DMS153 treated with DMSO at 0.1 percent for 48 hours (cell line): Measurements from ENCODE around the gene SCP2.
"Not testable (repeated sequence)": the region's sequence is repeated elsewhere in the genome, so short reads cannot be mapped to it uniquely, and the experiment has no call there.

Experiments
- DNase-seq: peaks from one replicate; lab custom pipeline; 2025; ENCODE audit not compliant: unreplicated experiment; lab: John Stamatoyannopoulos, UW

Gene SCP2

DNA sequence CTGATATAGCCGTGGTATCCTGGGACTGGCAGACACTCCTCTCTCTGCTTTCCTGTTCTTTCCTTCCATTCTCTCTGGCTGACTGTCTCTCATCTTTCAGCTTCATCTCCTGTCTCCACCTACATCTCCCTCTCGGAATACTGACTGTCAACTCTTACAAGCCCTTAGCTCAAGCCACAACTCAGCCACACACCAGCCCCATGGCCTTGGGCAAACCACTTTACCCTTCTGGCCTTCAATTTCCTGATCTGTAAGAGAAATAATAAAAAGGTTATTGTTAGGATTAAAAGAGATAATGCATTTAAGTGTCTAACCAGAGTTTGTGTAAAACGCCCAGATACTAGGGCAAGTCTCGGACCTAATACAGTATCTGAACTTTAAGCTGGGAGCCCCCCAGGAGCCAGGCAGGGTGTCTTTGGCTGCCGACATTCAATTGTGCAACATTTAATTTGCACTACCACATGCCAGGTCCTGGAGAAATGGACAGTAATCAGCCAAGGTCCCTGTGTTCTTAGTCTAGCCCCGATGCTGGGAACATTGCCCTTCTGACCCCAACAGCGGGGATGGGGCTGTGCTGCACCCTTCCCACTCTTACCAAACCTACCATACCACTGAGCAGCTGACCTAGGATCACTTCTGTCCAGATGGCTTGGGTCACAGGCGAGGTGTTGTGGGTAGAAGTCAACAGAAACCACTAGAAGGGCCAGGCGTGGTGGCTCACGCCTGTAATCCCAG is 10.7 kb upstream of the SCP2 start:
- no peak for DNase-seq

DNA sequence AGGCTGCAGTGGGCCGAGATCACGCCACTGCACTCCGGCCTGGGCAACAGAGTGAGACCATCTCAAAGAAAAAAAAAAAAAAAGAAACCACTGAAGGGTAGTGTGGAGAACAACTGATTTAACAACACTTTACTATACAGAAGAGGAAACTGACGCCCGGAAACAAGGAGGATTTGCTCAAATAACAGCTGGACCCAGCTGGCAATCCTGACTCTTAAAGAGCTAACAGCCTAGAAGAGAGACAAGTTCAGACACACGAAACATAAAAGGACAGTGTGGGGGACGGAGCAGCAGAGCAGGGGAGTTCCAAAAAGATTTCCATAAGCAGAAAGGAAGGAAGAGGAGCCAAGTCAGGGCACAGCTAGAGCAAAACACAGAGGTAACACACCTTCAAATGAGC is 9.9 kb upstream of the SCP2 start:
- DNase-seq = no peak

DNA sequence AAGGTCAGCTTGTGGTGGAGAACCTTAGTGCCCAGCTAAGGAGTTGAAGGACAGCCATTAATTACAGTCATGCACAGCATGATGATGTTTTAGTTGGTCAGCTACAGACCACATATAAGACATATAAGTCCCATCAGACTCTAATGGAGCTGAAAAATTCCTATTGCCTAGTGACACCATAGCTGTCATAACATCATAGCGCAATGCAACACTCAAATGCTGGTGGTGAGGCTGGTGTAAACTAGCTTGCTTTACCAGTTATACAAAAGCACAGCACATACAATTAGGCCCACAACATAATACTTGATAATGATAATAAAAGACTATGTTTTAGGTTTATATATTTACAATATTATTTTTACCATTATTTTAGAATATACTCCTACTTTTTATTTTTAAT is 9.5 kb upstream of the SCP2 start:
- DNase-seq = no peak

DNA sequence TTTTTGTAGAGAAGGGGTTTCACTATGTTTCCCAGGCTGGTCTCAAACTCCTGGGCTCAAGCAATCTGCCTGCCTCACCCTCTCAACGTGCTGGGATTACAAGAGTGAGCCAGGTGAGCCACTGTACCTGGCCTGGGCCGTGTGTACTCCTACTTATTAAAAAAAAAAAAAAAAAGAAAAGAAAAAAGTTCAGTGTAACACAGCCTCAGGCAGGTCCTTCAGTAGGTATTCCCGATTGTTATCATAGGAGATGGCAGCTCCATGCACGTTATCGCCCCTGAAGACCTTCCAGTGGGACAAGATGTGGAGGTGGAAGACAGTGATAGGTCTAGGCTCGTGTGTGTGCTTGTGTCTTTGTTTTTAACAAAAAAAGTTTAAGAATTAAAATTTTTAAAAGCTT is 8.9 kb upstream of the SCP2 start:
- DNase-seq = no peak

DNA sequence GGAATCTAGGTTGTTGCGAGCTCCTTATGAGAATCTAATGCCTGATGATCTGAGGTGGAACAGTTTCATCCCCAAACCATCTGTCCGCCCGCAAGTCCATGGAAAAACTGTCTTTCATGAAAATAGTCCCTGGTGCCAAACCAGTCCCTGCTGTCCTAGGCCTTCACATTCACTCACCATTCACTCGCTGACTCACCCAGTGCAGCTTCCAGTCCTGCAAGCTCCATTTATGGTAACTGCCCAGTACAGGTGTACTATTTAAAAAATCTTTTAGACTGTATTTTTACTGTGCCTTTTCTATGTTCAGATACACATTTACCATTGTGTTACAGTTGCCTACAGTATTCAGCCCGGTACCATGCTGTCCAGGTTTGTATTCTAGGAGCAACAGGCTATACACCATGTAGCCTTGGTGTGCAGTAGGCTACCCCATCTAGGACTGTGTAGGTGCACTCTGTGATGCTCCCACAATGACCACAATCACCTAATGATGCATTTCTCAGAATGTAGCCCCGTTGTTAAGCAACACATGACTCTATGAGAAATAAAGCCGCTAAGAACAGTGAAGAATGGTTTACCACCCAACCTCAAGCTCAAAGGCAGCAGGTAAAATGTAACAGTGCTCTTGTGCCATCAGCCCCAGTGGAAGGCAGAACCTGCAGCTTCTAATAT is 7.9 kb upstream of the SCP2 start:
- no peak for DNase-seq

DNA sequence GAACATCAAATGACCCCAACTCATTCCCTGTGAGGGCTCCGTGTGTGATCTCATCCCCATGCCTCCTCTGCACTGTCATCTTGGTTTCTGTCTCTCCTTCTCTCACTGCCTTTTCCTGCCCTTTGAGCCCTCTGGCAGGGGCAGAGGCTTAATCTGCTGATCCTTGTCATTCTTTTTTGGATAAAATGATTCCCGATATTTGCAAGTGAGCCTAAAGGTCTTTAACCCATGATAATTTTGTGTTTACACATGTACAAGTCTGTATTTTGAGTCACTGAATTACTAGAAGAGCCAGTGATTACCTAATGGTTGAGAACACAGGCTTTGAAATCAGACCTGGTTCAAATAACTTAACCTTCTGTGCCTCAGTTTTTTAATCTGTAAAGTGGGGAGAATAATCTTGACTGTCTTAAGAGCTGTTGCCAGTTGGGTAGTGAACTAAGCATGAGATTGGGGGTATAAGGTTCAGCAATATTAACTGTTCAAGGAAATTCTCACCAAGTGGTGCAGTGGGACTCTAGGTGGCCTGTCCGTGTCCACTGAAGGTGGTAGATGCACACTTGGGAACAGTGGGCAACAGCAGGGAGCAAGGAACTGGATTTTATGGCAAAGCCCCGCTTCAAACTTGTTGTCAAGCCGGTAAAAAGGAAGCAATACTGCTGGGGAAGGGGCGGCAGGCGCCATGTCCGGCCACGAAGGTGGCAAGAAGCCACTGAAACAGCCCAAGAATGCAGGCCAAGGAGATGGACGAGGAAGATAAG is 7.2 kb upstream of the SCP2 start:
- no peak for DNase-seq

DNA sequence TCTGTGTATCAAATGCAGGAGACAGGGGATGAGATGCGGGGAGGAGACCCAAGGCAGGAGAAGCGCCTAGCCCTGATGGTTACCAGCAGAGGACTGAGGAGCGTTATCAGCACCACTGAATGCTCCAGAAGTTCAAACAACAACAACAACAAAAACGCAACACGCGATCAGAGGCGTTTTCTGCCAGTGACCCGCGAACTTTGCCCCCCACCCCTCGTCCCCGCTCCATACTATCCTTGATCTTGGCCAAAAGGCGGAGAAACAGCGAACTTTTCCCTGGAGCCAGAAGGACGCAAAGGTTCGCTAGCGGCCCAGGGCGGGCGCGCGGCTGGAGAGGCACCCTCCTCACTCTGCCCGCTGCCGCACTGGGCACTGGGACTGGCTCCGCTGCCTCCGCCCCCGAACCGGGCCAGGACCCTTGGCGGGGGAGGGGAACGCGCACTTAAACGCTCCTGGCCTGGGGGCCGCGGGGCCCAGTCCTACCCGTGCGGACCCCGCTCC is 6.2 kb upstream of the SCP2 start:
- no peak for DNase-seq

DNA sequence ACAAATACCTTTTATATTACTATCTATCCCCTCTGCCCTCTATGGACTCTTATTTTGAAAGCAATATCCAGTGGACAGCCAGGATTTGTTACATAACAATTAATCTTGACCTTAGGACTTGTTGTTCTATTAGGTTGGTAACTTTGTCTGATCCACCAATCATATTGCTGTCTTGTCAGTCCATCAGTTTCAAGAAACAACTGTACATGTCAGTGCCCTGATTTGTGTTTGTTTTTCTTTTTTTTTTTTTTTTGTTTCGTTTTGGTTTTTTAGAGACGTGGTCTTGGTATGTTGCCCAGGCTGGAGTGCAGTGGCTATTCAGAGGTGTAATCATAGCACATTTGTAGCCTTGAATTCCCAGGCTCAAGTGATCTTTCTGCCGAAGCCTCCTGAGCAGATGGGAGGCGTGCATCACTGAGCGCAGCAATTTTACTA is 1.5 kb upstream of the SCP2 start:
- DNase-seq = no peak

DNA sequence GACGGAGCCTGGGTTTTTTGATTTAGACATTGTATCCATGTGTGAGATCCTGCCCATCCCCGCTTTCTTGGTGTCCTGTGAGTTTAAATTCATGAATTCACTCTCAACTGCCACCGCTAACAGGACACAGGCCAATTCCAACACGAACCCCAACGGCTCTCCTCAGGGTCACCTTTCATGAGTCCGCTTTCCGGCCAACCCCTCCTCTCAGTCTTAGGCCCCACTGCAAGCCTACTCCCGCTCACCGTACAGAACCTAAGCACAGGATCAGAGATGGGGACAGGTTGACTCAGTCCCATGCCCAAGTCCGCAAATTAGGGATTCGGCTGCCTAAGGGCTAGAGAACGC is 238 bp upstream of the SCP2 start:
- no peak for DNase-seq

DNA sequence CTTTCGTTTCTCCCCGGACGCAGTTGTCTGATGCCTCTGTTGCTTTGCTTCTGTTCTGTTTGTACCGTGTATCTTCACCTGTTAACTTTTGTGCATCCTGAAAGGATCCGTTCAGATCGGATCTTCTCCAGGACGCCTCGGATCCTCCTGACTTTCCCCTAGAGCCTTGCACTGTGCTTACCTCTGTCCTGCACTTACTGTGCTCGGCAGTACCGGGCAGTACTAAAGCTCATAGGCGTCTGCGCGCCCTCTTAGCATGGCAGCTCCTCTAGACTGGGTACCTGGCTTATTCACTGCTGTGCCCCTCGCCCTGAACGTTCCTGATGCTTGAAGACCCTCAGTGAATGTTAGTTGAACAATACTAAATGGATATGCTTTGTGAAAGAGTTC is 934 bp downstream of the SCP2 start:
- DNase-seq = no peak

DNA sequence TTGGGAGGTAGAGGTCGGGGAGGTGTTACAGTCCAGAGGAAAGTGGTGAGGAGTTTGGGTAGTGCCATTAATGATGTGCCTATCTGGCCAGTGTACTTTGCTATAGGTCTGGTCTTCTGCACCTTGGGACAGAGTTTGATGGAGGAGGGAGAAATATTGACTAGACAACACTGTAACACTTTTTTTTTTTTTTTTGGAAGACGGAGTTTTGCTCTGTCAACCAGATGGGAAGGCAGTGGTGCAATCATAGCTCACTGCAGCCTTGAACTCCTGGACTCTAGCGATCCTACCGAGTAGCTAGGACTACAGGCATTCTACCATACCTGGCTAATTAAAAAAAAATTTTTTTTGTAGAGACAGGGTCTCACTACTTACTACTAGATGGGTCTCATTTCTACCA is 1.9 kb downstream of the SCP2 start:
- no peak for DNase-seq

DNA sequence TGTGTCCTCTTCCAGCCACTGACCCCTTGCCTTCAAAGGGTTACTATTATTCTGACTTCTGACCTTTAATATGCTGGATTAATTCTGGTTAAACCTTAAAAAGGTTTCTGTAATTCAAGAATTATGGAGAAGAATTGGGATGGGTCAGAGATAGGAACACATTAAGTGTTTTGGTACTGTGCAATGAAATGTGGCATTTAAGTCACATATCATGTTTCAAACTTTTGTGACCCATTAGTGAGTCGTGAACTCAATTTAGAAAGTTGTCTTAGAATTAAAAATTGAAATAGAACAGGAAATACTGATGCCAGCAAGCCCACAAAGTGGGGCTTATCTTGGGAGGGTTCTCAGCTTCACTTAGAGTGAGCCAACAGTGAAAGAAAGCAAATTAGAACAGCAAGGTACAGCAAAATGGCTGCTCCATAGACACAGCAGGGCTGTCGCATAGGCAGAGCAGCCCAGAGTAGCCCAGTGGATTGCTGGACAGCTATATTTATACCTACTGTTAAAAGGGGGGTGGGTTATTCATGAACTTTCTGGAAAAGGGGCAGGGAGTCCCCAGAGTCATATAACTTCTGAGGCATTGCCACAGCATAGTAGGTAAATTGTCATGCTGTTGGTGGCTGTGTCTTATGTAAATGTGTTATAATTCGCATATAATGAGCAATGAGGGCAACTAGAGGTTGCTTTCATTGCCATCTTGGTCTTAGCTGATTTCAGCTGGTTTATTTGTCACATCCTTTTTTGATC is 10.5 kb downstream of the SCP2 start:
- no peak for DNase-seq

DNA sequence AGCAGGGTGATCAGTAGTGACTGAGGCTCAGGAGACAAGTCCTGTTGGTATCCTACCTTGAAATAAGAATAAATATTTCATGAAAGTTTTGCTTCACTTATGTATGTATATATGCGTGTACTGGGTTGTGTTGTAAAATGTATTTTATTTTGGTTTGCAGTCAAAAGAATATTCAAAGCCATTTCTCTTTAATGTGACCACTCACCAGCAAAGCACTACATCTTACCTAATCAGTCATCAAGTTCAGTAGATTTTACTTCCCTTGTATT is 11.0 kb downstream of the SCP2 start:
- DNase-seq = no peak

DNA sequence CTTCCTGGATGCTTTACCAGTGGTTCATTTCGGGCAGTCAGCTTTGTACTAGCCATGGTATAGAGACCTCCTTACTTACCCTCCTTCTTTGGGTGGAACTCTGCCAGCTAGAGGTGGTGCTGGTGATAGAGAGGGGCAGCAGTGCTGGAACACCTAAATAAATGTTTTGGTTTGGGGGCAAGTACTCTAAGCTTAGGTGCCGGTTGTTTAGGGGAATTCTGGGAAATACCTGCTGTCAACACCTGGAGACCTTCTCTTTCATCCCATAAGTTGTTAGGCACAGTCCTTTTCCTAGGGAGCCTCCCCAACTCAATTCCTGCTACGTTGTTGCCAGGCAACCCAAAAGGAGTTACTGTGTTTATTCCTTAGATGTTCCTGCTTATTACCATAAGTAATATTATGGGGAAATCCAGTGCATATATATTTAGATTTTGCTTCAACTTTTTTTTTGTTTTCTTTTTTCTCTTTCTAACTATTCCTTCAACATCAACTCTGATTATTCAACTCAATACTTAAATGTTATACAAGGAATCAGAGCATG is 16.9 kb downstream of the SCP2 start:
- DNase-seq = no peak

DNA sequence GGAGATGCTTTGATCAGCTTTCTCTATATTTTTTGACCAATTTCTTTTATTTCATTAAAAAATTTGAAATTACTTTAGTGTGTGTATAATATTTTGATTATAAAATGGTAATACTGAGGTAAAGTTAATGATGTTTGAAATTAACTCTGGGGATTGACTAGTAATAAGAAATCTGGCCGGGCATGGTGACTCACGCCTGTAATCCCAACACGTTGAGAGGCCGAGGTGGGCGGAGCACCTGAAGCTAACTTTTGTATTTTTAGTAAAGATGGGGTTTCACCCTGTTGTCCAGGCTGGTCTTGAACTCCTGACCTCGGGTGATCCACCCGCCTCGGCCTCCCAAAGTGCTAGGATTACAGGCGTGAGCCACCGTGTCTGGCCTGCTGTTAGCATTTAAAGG is 17.5 kb downstream of the SCP2 start:
- DNase-seq = no peak

DNA sequence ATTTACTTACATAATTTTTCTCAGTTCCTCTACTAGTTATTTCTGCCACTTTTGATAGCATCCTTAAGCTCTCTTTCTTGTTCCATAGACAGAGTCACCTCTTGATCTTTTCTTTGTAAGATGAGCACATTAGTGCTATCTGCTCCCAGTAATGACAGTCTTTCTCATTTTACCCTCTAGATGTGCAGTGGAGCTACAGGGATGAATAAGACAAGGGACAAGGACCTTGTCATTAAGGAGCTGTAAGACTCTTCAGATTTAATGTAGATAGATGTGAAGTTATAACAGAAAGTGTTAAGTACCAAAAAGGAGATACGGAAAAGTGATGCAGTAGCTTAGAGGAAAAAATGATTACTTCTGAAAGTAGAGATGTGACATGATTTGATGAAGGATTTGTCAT is 20.4 kb downstream of the SCP2 start:
- DNase-seq = no peak

DNA sequence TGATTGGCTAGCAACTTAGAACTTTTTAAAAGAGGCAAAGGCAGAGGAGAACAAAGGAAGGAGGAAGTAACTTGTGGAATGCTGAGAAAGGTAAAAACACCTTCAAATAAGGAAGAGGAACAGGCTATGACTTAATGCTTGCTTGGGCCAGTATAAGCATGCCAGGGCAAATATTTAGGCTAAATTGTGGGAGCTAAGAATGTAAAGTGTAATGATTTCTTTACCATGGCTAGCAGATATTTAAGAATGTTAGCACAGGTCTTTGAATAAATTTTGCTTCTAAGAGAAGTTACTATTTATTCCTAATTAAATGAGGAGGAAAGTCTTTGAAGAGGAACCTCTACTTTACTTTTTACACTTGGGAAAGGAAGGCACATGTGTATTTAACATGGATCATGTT is 22.5 kb downstream of the SCP2 start:
- DNase-seq = not testable (repeated sequence)

DNA sequence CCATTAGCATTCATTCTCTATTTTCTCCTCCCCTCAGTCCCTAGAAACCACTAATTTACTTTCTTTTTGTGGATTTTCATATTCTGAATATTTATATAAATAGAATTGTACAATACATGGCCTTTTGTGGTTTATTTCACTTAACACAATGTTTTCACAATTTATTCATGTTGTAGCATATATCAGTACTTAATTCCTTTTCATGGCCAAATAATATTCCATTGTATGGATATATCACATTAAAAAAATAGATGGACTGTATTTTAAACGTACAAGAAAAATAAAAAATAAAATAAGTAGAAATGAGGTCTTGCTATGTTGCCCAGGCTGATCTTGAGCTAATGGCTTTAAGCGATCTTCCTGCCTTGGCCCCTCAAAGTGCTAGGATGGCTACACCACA is 25.0 kb downstream of the SCP2 start:
- DNase-seq = no peak

DNA sequence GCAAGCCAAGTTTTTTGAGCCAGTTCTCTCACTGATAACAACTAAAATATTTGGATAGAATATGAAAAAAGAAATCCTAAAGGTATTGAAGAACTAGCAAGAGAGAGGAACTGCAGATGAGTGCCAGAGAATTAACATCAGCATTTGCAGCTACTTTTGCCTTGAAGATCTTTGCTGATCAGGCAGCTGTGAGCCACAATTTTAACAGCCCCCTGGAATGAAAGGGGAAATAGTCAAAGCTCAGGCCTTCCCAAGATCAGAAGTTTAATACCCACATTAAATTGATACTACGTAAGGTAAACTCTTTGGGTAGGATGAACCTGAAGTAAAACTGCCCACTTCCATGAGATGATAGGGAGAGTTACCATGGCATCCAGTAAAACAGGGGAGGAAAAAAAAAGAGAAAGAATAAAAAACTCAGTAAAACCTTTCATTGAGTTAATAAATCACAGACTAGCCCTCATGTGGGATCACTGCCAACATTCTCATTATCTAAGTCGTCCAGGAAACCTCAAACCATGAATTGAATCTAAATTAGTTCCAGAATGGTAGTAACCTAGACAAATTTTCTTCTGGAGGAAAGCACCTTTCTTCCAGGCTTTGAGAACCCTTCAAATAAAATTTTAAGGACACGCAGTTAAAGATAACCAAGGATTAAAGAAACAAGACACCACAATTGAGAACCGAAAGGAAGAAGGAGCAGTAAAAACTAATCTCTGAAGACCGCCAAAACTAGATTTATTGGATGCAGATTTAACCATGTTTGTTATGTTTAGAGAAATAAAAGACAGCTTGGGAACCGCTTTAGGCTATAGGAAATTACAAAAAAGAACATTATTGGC is 28.3 kb downstream of the SCP2 start:
- no peak for DNase-seq

DNA sequence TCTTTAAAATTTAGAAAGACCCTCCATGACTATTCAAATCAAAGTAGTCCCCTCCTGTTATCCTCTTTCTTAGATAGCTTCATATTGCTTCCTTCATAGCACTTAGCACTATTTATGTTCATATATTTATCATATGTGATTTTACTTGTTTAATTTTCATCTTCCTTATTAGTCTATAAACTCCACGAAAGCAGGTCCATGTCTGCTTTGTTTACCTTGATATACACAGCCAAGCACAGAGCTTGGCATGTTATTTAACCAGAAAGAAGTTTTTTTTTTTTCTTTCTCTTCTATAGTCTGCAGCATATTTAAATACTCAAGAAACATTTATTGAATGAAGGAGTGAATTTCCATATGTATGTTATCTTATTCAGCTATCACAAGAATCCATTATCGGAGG is 36.0 kb downstream of the SCP2 start:
- no peak for DNase-seq

DNA sequence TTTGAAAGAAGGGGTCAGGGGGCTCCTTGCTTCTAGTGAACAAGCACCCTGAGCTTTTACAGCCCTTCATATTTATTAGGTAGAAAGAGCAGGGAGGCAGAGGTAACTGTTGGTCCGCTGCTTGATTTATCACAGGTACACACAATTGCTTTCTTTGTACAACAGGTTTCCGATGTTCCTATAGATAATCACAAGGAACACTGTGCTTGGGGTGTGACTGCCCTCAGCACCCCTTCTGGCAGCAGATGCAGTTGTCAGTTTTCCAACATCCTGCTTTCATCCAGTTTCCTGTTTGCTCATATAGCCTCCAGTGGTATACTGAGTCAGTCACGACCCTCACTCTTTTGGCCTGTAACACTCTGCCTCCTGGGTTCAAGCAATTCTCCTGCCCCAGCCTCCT is 40.6 kb downstream of the SCP2 start:
- DNase-seq = no peak
